Fibroblast of villous mesenchyme (primary cell): Measurements from ENCODE around the gene ENDOG. TPM values are rescaled to one million over a fixed set of nuclear protein-coding genes. Genes with fewer than 3 reads are reported as not detected.

Experiments
- DNase-seq: peaks from one replicate; pipeline ENCODE4 v3.0.0-alpha.2; 2010; ENCODE audit warnings: low read depth
- H3K4me3 ChIP-seq: 2 replicates; pipeline ENCODE4 v1.5.1; 2011; ENCODE audit warnings: low read depth, mild to moderate bottlenecking, low read length
- total RNA-seq: library from RNA; depleted of rRNA; stranded (reverse); fragments of >200 nt; gene quantifications from 2 replicates; pipeline ENCODE4 v1.2.3, GENCODE V29; 2012
- TF ChIP-seq, protein P1 (sequence below): IDR thresholded peaks from 2 replicates; pipeline ENCODE4 v1.5.1; 2012; ENCODE audit warnings: low read depth, mild to moderate bottlenecking, low read length; ENCODE audit not compliant: insufficient read depth

Gene ENDOG
- total RNA-seq, result 17.3 and 26.4 TPM in 2 replicates

DNA sequence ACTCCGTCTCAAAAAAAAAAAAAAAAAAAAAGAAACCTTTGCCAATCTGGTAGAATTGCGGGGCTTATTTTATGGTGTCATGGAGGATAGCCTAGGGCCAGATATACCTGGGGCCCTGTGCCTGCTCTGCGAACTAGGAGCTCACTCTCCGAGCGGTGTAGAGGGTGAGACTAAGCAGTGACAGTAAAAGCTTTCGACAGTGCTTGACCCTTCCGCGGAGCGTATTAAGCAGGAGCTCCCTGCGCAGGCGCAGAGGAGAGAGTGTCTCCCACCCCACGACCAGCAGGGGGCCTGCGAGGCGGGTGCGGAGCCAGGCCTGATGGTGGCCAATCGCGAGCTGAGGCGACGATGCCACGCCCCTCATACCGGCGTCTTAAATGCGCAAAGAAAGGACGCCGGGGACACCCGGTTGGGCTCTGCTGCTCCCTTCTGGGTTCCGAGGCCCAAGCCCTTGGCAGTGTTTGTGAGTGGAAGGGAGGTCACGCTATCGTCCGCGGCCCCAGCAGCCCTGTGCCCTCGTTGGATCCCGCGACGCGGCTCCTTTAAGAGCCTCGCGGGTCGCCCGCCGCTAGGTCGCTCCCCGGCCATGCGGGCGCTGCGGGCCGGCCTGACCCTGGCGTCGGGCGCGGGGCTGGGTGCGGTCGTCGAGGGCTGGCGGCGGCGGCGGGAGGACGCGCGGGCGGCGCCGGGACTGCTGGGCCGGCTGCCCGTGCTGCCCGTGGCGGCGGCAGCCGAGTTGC is at the start of gene ENDOG:
ENDOG (plus strand) TSS at position 402 of the 740 bp plus-strand sequence; CDS start at position 587, 185 bp downstream.
- DNase-seq, result peak; percentile 97
- peak within 1 kb of the TSS; percentile 72 for H3K4me3 ChIP-seq
- TF ChIP-seq, protein P1, sequence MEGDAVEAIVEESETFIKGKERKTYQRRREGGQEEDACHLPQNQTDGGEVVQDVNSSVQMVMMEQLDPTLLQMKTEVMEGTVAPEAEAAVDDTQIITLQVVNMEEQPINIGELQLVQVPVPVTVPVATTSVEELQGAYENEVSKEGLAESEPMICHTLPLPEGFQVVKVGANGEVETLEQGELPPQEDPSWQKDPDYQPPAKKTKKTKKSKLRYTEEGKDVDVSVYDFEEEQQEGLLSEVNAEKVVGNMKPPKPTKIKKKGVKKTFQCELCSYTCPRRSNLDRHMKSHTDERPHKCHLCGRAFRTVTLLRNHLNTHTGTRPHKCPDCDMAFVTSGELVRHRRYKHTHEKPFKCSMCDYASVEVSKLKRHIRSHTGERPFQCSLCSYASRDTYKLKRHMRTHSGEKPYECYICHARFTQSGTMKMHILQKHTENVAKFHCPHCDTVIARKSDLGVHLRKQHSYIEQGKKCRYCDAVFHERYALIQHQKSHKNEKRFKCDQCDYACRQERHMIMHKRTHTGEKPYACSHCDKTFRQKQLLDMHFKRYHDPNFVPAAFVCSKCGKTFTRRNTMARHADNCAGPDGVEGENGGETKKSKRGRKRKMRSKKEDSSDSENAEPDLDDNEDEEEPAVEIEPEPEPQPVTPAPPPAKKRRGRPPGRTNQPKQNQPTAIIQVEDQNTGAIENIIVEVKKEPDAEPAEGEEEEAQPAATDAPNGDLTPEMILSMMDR, result peak; percentile 97

DNA sequence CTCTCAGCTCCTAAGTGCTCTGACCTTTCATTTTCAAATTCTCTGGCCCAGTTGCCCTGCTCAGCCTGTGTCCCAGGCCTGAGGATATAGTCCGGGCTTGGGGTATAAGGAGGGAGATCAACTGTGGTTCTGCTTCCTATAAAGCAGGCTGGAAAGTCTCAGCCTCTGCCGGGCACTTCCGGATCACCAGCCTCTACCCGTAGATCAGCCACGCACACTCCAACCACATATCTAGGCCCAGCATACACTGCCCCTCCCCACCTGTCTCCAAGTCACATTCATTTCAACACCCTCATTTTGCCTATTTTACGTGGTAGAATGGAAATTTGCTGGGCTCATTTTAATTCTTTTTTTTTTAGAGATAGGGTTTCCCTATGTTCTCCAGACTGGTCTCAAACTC is 49.7 kb upstream of the ENDOG start:
- DNase-seq, result no peak
- no peak overlapping the region for H3K4me3 ChIP-seq
- TF ChIP-seq, protein P1, result no peak

DNA sequence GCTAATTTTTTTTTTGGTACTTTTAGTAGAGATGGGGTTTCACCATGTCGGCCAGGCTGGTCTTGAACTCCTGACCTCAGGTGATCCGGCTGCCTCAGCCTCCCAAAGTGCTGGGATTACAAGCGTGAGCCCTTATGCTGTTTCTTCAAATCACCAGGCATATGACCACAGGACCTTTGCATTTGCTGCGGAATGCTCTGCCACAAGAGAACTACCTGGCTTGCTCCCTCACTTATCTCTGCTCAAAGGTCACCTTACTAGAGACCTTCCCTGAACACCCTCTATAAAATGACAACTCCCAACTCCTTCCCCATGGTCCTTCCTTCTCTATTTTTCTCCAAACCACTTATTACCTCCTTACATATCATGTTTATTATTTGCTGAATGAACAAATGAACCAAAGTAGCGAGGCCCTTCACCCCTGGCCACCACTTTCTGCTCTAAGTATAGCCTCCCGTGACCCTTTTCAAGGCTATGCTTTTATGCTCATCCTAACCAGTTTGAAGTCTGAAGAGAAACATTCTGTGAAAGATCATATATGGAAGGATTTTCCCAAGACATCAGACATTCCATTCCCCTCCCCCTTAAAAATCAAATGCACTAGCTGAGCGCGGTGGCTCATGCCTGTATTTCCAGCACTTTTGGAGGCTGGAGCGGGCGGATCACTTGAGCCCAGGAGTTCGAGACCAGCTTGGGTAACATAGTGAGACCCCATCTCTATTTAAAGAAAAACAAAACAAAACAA is 47.8 kb upstream of the ENDOG start:
- no peak for DNase-seq
- TF ChIP-seq, protein P1, result no peak
- peak overlapping the region; percentile 87 for H3K4me3 ChIP-seq

DNA sequence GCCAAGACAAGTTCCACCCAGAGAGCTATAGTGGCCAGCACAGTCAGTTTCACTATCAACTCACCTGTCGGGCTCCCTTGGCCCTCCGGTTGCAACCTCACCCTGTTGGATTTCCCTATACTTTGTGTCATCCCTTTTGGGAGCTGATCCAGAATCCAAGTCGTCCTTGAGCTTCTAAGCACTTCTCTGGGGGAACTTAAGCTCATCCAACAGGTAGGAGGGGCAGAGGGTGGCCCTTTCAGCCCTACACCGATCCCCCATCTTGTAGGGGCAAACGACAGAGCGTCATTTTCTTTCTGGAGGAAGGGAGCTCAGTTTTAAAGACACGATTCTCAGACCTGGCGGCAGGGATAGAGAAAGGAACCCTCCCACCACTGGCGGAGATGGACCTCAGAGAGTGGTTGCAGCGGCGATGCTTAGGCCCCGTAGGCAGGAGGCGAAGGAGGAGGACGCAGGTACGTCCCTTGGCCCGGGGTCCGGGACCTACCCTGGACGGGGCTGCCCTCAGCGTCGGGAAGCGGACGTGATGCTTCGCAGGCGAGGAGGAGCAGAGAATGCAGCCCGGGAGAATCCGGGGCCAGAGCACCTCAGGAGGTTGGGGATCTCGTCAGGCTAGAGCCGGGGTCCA is 47.1 kb upstream of the ENDOG start:
- DNase-seq, result peak; percentile 32
- TF ChIP-seq, protein P1, result peak; percentile 4
- H3K4me3 ChIP-seq, result peak overlapping the region; percentile 87

DNA sequence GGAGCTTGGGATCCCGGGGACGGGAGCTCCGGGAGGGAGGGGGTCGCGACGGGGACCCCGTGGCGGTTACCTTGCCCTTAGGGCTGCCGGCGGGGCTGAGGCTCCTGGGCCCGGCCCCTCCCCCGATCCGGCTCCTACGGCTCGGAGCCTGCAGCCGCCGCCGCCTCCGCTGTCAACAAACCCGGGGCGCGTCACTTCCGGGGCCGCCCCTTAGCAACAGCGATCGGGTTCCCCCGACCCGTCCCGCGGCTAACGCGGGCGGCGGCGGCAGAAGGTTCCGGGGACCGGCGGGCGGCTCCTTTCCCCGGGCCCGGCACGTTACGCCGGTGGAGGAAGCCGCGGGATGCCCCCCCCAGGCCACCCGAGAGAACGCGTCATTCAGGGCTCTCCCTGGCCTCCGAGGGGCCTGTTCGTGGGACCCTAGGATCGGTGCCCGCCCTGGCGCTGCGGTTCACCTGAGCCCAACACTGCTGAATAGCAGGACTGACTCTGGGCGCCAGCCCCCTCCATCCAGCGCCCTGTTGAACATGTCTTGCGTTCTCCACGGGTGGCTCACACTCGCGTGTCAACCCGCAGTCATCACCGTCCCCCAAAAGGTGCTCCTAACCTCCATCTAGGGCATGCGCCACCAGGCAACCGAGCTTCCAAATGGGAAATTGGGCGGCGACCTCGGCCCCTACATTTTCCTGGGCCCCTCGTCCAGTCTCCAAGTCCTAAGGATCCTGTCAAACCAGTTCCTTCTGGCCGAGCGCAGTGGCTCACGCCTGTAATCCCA is 46.4 kb upstream of the ENDOG start, which contains the start of gene ZER1:
ZER1 (minus strand) TSS at position 183 of the 775 bp plus-strand sequence. CDS start 16,362 bp downstream, outside the sequence.
- DNase-seq, result peak; percentile 91
- H3K4me3 ChIP-seq, result peak within 1 kb of the TSS; percentile 87
- TF ChIP-seq, protein P1, result no peak

DNA sequence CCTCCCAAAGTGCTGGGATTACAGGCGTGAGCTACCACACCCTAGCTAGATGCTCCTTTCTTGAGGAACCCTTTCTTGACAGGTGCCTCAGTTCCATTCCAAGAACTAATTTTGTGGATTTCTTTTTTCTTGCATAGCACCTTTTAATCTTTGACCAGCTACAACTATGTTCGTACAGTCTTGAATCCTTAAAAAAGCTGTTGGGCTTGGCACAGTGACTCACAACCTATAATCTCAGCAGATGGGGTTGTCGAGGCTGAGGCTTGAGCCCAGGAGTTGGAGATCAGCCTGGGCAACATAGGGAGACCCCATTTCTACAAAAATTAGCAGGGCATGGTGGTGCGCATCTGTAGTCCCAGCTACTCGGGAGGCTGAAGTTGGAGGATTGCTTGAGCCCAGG is 45.3 kb upstream of the ENDOG start:
- DNase-seq, result no peak
- TF ChIP-seq, protein P1, result no peak
- no peak overlapping the region for H3K4me3 ChIP-seq
